B cell (primary cell): ENCODE data around the gene CELSR3. TPM values are rescaled to one million over a fixed set of nuclear protein-coding genes. Genes with fewer than 3 reads are reported as not detected.
A peak's percentile ranks its signal among the peaks of the same experiment; 100 is the strongest.

Experiments
- ATAC-seq: fragments of 200-7000 bp; cut with Tn5 transposase; one replicate; pipeline ENCODE4 v1.10.0; 2021; ENCODE audit warnings: low read depth, mild to moderate bottlenecking, moderate number of reproducible peaks, moderate library complexity
- CTCF ChIA-PET: fragments of 350-600 bp; sonication (Branson Sonifier 250); formaldehyde crosslinking; loops from one replicate; lab custom pipeline; 2021; ENCODE audit warnings: antibody characterized with exemption, inconsistent platforms; lab: Charles Lee
- POLR2A ChIA-PET: fragments of 350-600 bp; sonication (Branson Sonifier 250); formaldehyde crosslinking; loops from one replicate; lab custom pipeline; 2021; ENCODE audit warnings: antibody characterized with exemption; lab: Charles Lee
- DNase-seq: peaks from one replicate; pipeline ENCODE4 v3.0.0; 2013
- H2AFZ ChIP-seq: 2 replicates; pipeline ENCODE4 v1.6.1; 2012; ENCODE audit warnings: mild to moderate bottlenecking, low read depth, low read length; ENCODE audit not compliant: insufficient read depth, poor library complexity, severe bottlenecking
- H3K27ac ChIP-seq, 2 donors: 1 replicate in 1 of 2; 2 replicates in 1 of 2; pipeline ENCODE4 v1.5.1; 2012 to 2013; ENCODE audit warnings: low read length in 2 of 2, mild to moderate bottlenecking in 2 of 2, moderate library complexity in 1 of 2
- H3K27me3 ChIP-seq, 4 experiments: fragments of 200-600 bp in 1 of 4; sonication (generic) in 1 of 4; replicated peaks in 1 of 4; 1 replicate in 2 of 4; 2 replicates in 2 of 4; pipeline versions ENCODE4 v1.6.1 to v1.7.0; 2013 to 2016; ENCODE audit warnings: low read length in 3 of 4, mild to moderate bottlenecking in 2 of 4, mixed read lengths in 1 of 4, moderate library complexity in 1 of 4; ENCODE audit not compliant: insufficient read depth in 4 of 4, control insufficient read depth in 3 of 4; ENCODE audit errors: control extremely low read depth in 1 of 4
- H3K36me3 ChIP-seq, 2 experiments: replicated peaks in 1 of 2; 1 replicate in 1 of 2; 2 replicates in 1 of 2; pipeline versions ENCODE4 v1.6.1 to v1.7.1; 2013; ENCODE audit warnings: low read length in 1 of 2; ENCODE audit not compliant: insufficient read depth in 2 of 2, control insufficient read depth in 1 of 2; ENCODE audit errors: control extremely low read depth in 1 of 2, extremely low read depth in 1 of 2
- H3K4me1 ChIP-seq, 2 donors: fragments of 200-600 bp in 1 of 2; sonication (generic) in 1 of 2; 1 replicate in 1 of 2; 2 replicates in 1 of 2; pipeline versions ENCODE4 v1.5.1 to v1.6.1; 2013 to 2017; ENCODE audit warnings: low read length in 2 of 2; ENCODE audit not compliant: control insufficient read depth in 2 of 2, insufficient read depth in 2 of 2
- H3K4me2 ChIP-seq: replicated peaks from 2 replicates; pipeline ENCODE3; 2012; ENCODE audit warnings: mild to moderate bottlenecking, low read depth, low read length; ENCODE audit not compliant: poor library complexity, severe bottlenecking
- H3K4me3 ChIP-seq, 5 experiments: fragments of 200-600 bp in 1 of 5; sonication (generic) in 1 of 5; 1 replicate in 3 of 5; 2 replicates in 2 of 5; pipeline versions ENCODE4 v1.5.1 to v1.7.0; 2011 to 2016; ENCODE audit warnings: low read length in 4 of 5, mild to moderate bottlenecking in 4 of 5, low read depth in 2 of 5, control low read depth in 1 of 5, moderate library complexity in 1 of 5; ENCODE audit not compliant: insufficient read depth in 1 of 5; ENCODE audit errors: control extremely low read depth in 1 of 5, extremely low read depth in 1 of 5
- H3K79me2 ChIP-seq: fragments of 200-600 bp; sonication (generic); one replicate; pipeline ENCODE4 v1.6.0; 2016; ENCODE audit warnings: low read length; ENCODE audit not compliant: control insufficient read depth, insufficient read depth
- H3K9ac ChIP-seq: fragments of 200-600 bp; sonication (generic); 2 replicates; pipeline ENCODE4 v1.6.1; 2017; ENCODE audit warnings: mild to moderate bottlenecking, low read length, moderate library complexity
- H3K9me3 ChIP-seq, 3 donors: one replicate each; pipeline versions ENCODE4 v1.6.1 to v1.7.1; 2013; ENCODE audit warnings: low read length in 2 of 3; ENCODE audit not compliant: control insufficient read depth in 2 of 3, insufficient read depth in 1 of 3; ENCODE audit errors: control extremely low read depth in 1 of 3
- H4K20me1 ChIP-seq: 2 replicates; pipeline ENCODE4 v1.6.0; 2012; ENCODE audit warnings: mild to moderate bottlenecking, low read length; ENCODE audit not compliant: insufficient read depth, control insufficient read depth, poor library complexity, severe bottlenecking
- H3K27ac Mint-ChIP-seq: one replicate; pipeline ENCODE4 v1.8.0; 2021; ENCODE audit warnings: mixed read lengths
- H3K27me3 Mint-ChIP-seq: one replicate; pipeline ENCODE4 v1.8.0; 2021; ENCODE audit warnings: mixed read lengths
- H3K4me1 Mint-ChIP-seq: one replicate; pipeline ENCODE4 v1.8.0; 2021; ENCODE audit warnings: mixed read lengths
- H3K4me3 Mint-ChIP-seq: one replicate; pipeline ENCODE4 v1.8.0; 2021; ENCODE audit warnings: mixed read lengths
- H3K9me3 Mint-ChIP-seq: one replicate; pipeline ENCODE4 v1.8.0; 2022; ENCODE audit warnings: mixed read lengths; ENCODE audit not compliant: insufficient read depth
- CTCF ChIP-seq: fragments of 200-600 bp; IDR thresholded peaks from one replicate; pipeline ENCODE4 v1.8.0; 2022; ENCODE audit warnings: antibody characterized with exemption, mild to moderate bottlenecking
- EZH2 ChIP-seq: IDR thresholded peaks from 2 replicates; pipeline ENCODE4 v1.6.1; 2012; ENCODE audit warnings: borderline replicate concordance, low read depth, mild to moderate bottlenecking, moderate library complexity, low read length; ENCODE audit not compliant: insufficient read depth, poor library complexity, severe bottlenecking
- WGBS: methylation state at CpG from one replicate; pipeline ENCODE4 v1.1.5; 2013; ENCODE audit warnings: missing lambda C conversion rate; ENCODE audit not compliant: insufficient coverage; 5-methylcytosine and 5-hydroxymethylcytosine counted together
- intact Hi-C: fragments of 100-400 bp; cut with micrococcal nuclease; formaldehyde crosslinking; loops from one replicate; pipeline ENCODE4 v1.10.0; 2022
- polyA plus RNA-seq: library from polyadenylated mRNA; depleted of rRNA; stranded (reverse); fragments of >200 nt; gene quantifications from 2 replicates; pipeline ENCODE4 v1.2.3, GENCODE V29; 2012
- total RNA-seq, 2 donors: library from RNA; stranded (reverse); fragments of 120-200 nt in 1 of 2; gene quantifications; 1 replicate in 1 of 2; 2 replicates in 1 of 2; pipeline versions ENCODE4 v1.2.3 to v1.2.4, GENCODE V29; 2013 to 2022

The CELSR3 gene
- total and polyA plus RNA-seq, 2 donors (not counting 1 experiment from before 2014, with no cell fraction given): 2.4 to 2.5 TPM

GRCh38 chr3:48678566-48679380 lies 16.1 kb upstream of the CELSR3 start:
- no peak for DNase-seq
- no peaks in the 10 kb centered on the region for H3K27me3 Mint-ChIP-seq
- 95% methylated on average over 23 of the region's 24 CpGs for WGBS
- H3K4me3 Mint-ChIP-seq: no peak overlapping the region
- Histone ChIP-seq H3K79me2 (no peaks in the 10 kb centered on the region), H2AFZ (no peak overlapping the region), H3K4me1 (peaks cover 16 to 21% of the 10 kb centered on the region in 2 donors), H3K27me3 (no peaks in the 10 kb centered on the region), H3K9me3 (no peaks in the 10 kb centered on the region), H3K4me3 (no peak overlapping the region), H4K20me1 (no peaks in the 10 kb centered on the region), H3K4me2 (peak overlapping the region; percentile 58), H3K9ac (no peak overlapping the region), H3K27ac (no peak overlapping the region), H3K36me3 (peaks cover 0 to 11% of the 10 kb centered on the region in 2 experiments)
- intact Hi-C loops: no loop called here
- no peaks in the 10 kb centered on the region for H3K9me3 Mint-ChIP-seq
- CTCF ChIA-PET: no interaction called here
- H3K27ac Mint-ChIP-seq: no peak overlapping the region
- ATAC-seq: no peak
- peaks cover 23% of the 10 kb centered on the region for H3K4me1 Mint-ChIP-seq
- TF ChIP-seq EZH2 (no peak), CTCF (no peak)
- POLR2A ChIA-PET: interaction anchor here (0.9 kb wide), 1 partner anchor 122 kb away, joined by 3 read pairs; the partner anchor contains the start of gene PFKFB4

DNA sequence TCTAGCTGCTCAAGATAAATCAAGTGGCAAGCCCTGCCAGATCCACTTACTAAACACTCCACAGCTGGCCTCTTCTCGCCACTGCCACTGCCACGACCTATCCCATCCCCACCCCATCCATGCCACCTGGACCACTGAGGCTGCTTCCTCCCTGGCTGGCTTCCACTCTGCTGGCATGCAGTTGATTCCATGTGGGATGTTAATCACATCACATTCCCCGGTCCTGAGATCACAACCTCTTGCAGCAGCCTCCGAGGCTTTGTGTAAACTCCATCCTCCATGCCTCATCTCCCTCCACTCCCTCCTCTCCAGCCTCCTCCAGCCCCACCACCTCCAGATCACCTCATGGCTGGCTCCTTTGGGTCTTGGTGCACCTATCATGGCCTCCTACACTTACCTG lies 15.4 kb upstream of the CELSR3 start:
- Histone ChIP-seq H3K27me3 (no peaks in the 10 kb centered on the region), H3K4me1 (peaks cover 16 to 21% of the 10 kb centered on the region in 2 donors), H4K20me1 (no peaks in the 10 kb centered on the region), H3K27ac (no peak overlapping the region), H3K4me2 (no peak overlapping the region), H3K9ac (no peak overlapping the region), H3K4me3 (no peak overlapping the region), H2AFZ (no peak overlapping the region), H3K79me2 (no peaks in the 10 kb centered on the region), H3K36me3 (peaks cover 0 to 11% of the 10 kb centered on the region in 2 experiments), H3K9me3 (no peaks in the 10 kb centered on the region)
- Mint-ChIP-seq H3K4me1 (peaks cover 22% of the 10 kb centered on the region), H3K9me3 (no peaks in the 10 kb centered on the region), H3K27me3 (no peaks in the 10 kb centered on the region), H3K27ac (no peak overlapping the region), H3K4me3 (no peak overlapping the region)
- ChIA-PET CTCF (no interaction called here), POLR2A (interaction anchor here (0.9 kb wide), 1 partner anchor 121 kb away, joined by 3 read pairs; the partner anchor contains the start of gene PFKFB4)
- no peak for DNase-seq
- no peak for TF ChIP-seq CTCF
- no peak for TF ChIP-seq EZH2
- ATAC-seq: no peak
- 98% methylated on average over 4 of the region's 4 CpGs for WGBS
- intact Hi-C loops: no loop called here
